MM.1S (cell line): ENCODE results near the gene TMC3.

Experiments
- DNase-seq: peaks from one replicate; pipeline ENCODE4 v3.0.0-alpha.2; 2015
- H2AFZ ChIP-seq: fragments of 300-600 bp; sonication (generic); 2 replicates; pipeline ENCODE4 v1.6.0; 2016; ENCODE audit warnings: antibody characterized with exemption, low read length
- H3F3A ChIP-seq: fragments of 300-600 bp; sonication (generic); 2 replicates; pipeline ENCODE4 v1.6.1; 2016; ENCODE audit warnings: mild to moderate bottlenecking, antibody characterized with exemption, low read length, moderate library complexity, mixed read lengths; ENCODE audit not compliant: insufficient read depth
- H3K27ac ChIP-seq: fragments of 300-600 bp; sonication (generic); 2 replicates; pipeline ENCODE4 v1.5.1; 2016; ENCODE audit warnings: mild to moderate bottlenecking, low read length
- H3K27me3 ChIP-seq: fragments of 300-600 bp; sonication (generic); replicated peaks from 2 replicates; pipeline ENCODE4 v1.6.0; 2016; ENCODE audit warnings: low read length; ENCODE audit not compliant: insufficient read depth
- H3K36me3 ChIP-seq: fragments of 300-600 bp; sonication (generic); replicated peaks from 2 replicates; pipeline ENCODE4 v1.6.1; 2016; ENCODE audit warnings: mild to moderate bottlenecking, low read length, mixed read lengths; ENCODE audit not compliant: insufficient read depth
- H3K4me1 ChIP-seq: fragments of 300-600 bp; sonication (generic); 2 replicates; pipeline ENCODE4 v1.6.1; 2016; ENCODE audit warnings: low read length, mixed read lengths
- H3K4me2 ChIP-seq: fragments of 300-600 bp; sonication (generic); 2 replicates; pipeline ENCODE4 v1.6.0; 2016; ENCODE audit warnings: low read depth, low read length
- H3K4me3 ChIP-seq: fragments of 300-600 bp; sonication (generic); 2 replicates; pipeline ENCODE4 v1.5.1; 2016; ENCODE audit warnings: low read length, mixed read lengths
- H3K79me2 ChIP-seq: fragments of 300-600 bp; sonication (generic); 2 replicates; pipeline ENCODE4 v1.6.1; 2016; ENCODE audit warnings: mixed run types, low read length, mixed read lengths
- H3K9ac ChIP-seq: fragments of 300-600 bp; sonication (generic); 2 replicates; pipeline ENCODE4 v1.6.1; 2016; ENCODE audit warnings: low read length, mixed read lengths
- H3K9me2 ChIP-seq: fragments of 300-600 bp; sonication (generic); replicated peaks from 2 replicates; pipeline ENCODE4 v1.6.1; 2016; ENCODE audit warnings: mild to moderate bottlenecking, low read length, mixed read lengths; ENCODE audit not compliant: insufficient read depth
- H3K9me3 ChIP-seq: fragments of 300-600 bp; sonication (generic); replicated peaks from 2 replicates; pipeline ENCODE4 v1.6.1; 2016; ENCODE audit warnings: mild to moderate bottlenecking, low read length, mixed read lengths; ENCODE audit not compliant: insufficient read depth
- H4K20me1 ChIP-seq: fragments of 300-600 bp; sonication (generic); 2 replicates; pipeline ENCODE4 v1.6.1; 2016; ENCODE audit warnings: mild to moderate bottlenecking, low read length, moderate library complexity, mixed read lengths; ENCODE audit not compliant: insufficient read depth
- EZH2 ChIP-seq: fragments of 300-600 bp; sonication (generic); optimal IDR thresholded peaks from 2 replicates; pipeline ENCODE3; 2017; ENCODE audit warnings: low read depth, mild to moderate bottlenecking, antibody characterized with exemption, low read length, mixed read lengths
- EZH2phosphoT487 ChIP-seq: fragments of 300-600 bp; sonication (generic); IDR thresholded peaks from 2 replicates; pipeline ENCODE4 v1.6.1; 2018; ENCODE audit warnings: antibody characterized with exemption, low read length
- TF ChIP-seq, protein P1 (sequence below): fragments of 300-600 bp; sonication (generic); IDR thresholded peaks from 2 replicates; pipeline ENCODE4 v1.5.1; 2016; ENCODE audit warnings: antibody characterized with exemption, low read length, mixed read lengths

TMC3 gene

DNA sequence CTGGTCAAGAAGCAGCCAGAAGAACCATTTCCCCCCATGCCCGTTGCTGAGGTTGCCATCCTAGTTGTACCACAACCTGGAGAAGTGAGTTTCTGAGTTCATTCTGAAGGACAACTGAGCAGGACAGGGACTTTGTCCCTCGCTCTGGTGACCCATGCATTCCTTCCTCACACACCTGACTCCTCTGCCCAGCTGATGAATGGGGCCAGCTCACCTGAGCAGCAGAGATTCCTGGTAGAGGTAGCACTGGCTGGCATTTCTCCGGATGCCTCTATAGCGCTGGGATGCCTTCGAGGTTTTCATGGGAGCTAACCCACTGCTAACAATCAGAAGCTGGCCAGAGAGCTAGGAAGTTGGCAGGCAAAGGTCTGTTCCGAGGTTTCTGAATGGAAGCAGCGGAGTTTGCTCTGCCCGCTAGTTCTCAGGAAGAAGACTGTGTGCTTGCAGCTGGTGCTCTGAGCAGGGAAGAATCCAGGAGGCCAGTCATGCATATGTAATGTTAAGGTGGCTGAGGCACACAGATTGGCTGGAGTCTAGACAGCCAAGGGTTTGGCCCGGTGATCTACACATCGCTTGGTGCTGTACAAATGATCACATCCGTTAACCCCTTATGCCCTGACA, at the start of gene TMC3:
TMC3 (minus strand) TSS at position 439 of the 621 bp plus-strand sequence; CDS start at position 303, 136 bp downstream.
- no peaks in the 10 kb centered on the region for H3F3A ChIP-seq
- H4K20me1 ChIP-seq, result no peaks in the 10 kb centered on the region
- TF ChIP-seq, protein P1, sequence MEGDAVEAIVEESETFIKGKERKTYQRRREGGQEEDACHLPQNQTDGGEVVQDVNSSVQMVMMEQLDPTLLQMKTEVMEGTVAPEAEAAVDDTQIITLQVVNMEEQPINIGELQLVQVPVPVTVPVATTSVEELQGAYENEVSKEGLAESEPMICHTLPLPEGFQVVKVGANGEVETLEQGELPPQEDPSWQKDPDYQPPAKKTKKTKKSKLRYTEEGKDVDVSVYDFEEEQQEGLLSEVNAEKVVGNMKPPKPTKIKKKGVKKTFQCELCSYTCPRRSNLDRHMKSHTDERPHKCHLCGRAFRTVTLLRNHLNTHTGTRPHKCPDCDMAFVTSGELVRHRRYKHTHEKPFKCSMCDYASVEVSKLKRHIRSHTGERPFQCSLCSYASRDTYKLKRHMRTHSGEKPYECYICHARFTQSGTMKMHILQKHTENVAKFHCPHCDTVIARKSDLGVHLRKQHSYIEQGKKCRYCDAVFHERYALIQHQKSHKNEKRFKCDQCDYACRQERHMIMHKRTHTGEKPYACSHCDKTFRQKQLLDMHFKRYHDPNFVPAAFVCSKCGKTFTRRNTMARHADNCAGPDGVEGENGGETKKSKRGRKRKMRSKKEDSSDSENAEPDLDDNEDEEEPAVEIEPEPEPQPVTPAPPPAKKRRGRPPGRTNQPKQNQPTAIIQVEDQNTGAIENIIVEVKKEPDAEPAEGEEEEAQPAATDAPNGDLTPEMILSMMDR, result no peak
- TF ChIP-seq EZH2 (no peak), EZH2phosphoT487 (no peak)
- H3K4me3 ChIP-seq, result no peak within 1 kb of the TSS
- DNase-seq, result no peak
- no peak within 1 kb of the TSS for H3K4me2 ChIP-seq
- H3K27me3 ChIP-seq, result no peaks in the 10 kb centered on the region
- H3K4me1 ChIP-seq, result no peaks in the 10 kb centered on the region
- H3K9ac ChIP-seq, result no peak within 1 kb of the TSS
- H3K79me2 ChIP-seq, result no peaks in the 10 kb centered on the region
- H3K36me3 ChIP-seq, result no peaks in the 10 kb centered on the region
- H3K27ac ChIP-seq, result no peak within 1 kb of the TSS
- no peaks in the 10 kb centered on the region for H3K9me3 ChIP-seq
- H2AFZ ChIP-seq, result no peak within 1 kb of the TSS
- no peaks in the 10 kb centered on the region for H3K9me2 ChIP-seq

DNA sequence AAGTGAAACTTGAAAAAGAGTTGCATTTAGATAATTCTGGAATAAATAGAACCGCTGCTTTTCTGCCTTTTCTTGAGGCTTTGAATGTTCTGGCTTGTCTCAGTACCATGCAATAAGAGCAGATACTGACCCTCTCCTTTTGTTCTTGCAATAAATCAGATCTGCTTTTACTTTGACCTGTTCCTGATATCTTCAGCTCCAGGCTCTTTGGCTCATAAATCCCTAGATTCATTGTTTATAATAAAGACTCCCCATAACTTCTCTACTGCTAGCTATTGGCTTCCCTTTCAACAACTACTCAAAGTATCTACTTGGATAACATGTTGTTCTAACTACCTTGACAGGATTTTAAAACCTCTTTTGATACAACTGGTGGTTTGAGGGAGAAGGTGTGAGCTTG, 47.4 kb upstream of the TMC3 start:
- no peaks in the 10 kb centered on the region for H3F3A ChIP-seq
- H3K4me2 ChIP-seq, result no peak overlapping the region
- no peaks in the 10 kb centered on the region for H3K9me2 ChIP-seq
- no peak for DNase-seq
- H3K27ac ChIP-seq, result no peak overlapping the region
- no peaks in the 10 kb centered on the region for H3K4me1 ChIP-seq
- H3K4me3 ChIP-seq, result no peak overlapping the region
- no peak overlapping the region for H3K9ac ChIP-seq
- no peaks in the 10 kb centered on the region for H3K27me3 ChIP-seq
- no peaks in the 10 kb centered on the region for H3K79me2 ChIP-seq
- no peaks in the 10 kb centered on the region for H4K20me1 ChIP-seq
- H3K9me3 ChIP-seq, result no peaks in the 10 kb centered on the region
- no peaks in the 10 kb centered on the region for H3K36me3 ChIP-seq
- TF ChIP-seq EZH2phosphoT487, result no peak
- TF ChIP-seq, protein P1, result no peak
- TF ChIP-seq EZH2, result no peak
- no peak overlapping the region for H2AFZ ChIP-seq

GRCh38 chr15:81419332-81419943, 45.4 kb upstream of the TMC3 start:
- DNase-seq, result no peak
- Histone ChIP-seq H2AFZ (no peak overlapping the region), H3K27ac (no peak overlapping the region)

More at GRCh38 chr15:81419332-81419943, 45.4 kb upstream of the TMC3 start:
- no peaks in the 10 kb centered on the region for H3K9me2 ChIP-seq
- H3K4me3 ChIP-seq, result no peak overlapping the region
- no peaks in the 10 kb centered on the region for H3K27me3 ChIP-seq
- no peaks in the 10 kb centered on the region for H3K36me3 ChIP-seq
- no peaks in the 10 kb centered on the region for H3K4me1 ChIP-seq
- no peak overlapping the region for H3K9ac ChIP-seq
- TF ChIP-seq, protein P1, result no peak
- TF ChIP-seq EZH2 (no peak), EZH2phosphoT487 (no peak)
- no peaks in the 10 kb centered on the region for H3F3A ChIP-seq
- H3K9me3 ChIP-seq, result no peaks in the 10 kb centered on the region
- no peak overlapping the region for H3K4me2 ChIP-seq
- H4K20me1 ChIP-seq, result no peaks in the 10 kb centered on the region
- no peaks in the 10 kb centered on the region for H3K79me2 ChIP-seq
